SK-N-MC (cell line): Measurements from ENCODE around the gene MYCL.

ENCODE experiments used
- EZH2 ChIP-seq: fragments of 200-600 bp; sonication (generic); IDR thresholded peaks from one replicate; pipeline ENCODE4 v1.6.1; 2017; ENCODE audit warnings: antibody characterized with exemption
- FOXP2 ChIP-seq: optimal IDR thresholded peaks from 2 replicates; pipeline ENCODE3; 2011; ENCODE audit warnings: mild to moderate bottlenecking, moderate library complexity; ENCODE audit not compliant: insufficient read depth; ENCODE audit errors: extremely low read length, control extremely low read depth
- POLR2AphosphoS5 ChIP-seq: IDR thresholded peaks from 2 replicates; pipeline ENCODE4 v1.6.1; 2012; ENCODE audit warnings: mild to moderate bottlenecking, low read depth, low read length, borderline replicate concordance

GRCh38 chr1:39943471-39944290, 42.0 kb upstream of the MYCL start:
- TF ChIP-seq POLR2AphosphoS5 (no peak), FOXP2 (no peak), EZH2 (no peak)
